Measurements from ENCODE around the gene TGM1. TPM values are rescaled to one million over a fixed set of nuclear protein-coding genes. Genes with fewer than 3 reads are reported as not detected.

The TGM1 gene
- total RNA-seq, 1 donor from 2014 or later = 6.2 TPM

Other genes starting within 250 kb of the TGM1 start
- 1.3 and 1.5 TPM in 2 replicates for gene CARMIL3, start 211.2 kb downstream of the TGM1 start, total RNA-seq
- gene CPNE6, start 191.6 kb downstream of the TGM1 start, total RNA-seq = not detected in 2 replicates
- 63.6 and 64.2 TPM in 2 replicates for gene PCK2, start 168.9 kb downstream of the TGM1 start, total RNA-seq
- gene DCAF11, start 148.4 kb downstream of the TGM1 start, total RNA-seq = 55.8 and 57.3 TPM in 2 replicates
- gene NRL, start 148.2 kb downstream of the TGM1 start, total RNA-seq = 0.96 and 1.2 TPM in 2 replicates
- gene FITM1, start 132.5 kb downstream of the TGM1 start, total RNA-seq = 0.26 and 0.54 TPM in 2 replicates
- gene PSME1, start 127.0 kb downstream of the TGM1 start, total RNA-seq = 300 and 306 TPM in 2 replicates
- gene EMC9, start 121.6 kb downstream of the TGM1 start, total RNA-seq = 26.6 and 30.3 TPM in 2 replicates
- 565 and 584 TPM in 2 replicates for gene PSME2, start 116.6 kb downstream of the TGM1 start, total RNA-seq
- gene RNF31, start 115.7 kb downstream of the TGM1 start, total RNA-seq = 95.1 and 95.6 TPM in 2 replicates
- 138 and 159 TPM in 2 replicates for gene IRF9, start 101.9 kb downstream of the TGM1 start, total RNA-seq
- gene REC8, start 91.1 kb downstream of the TGM1 start, total RNA-seq = 33.8 and 34.3 TPM in 2 replicates
- 107 and 112 TPM in 2 replicates for gene IPO4, start 74.4 kb downstream of the TGM1 start, total RNA-seq
- gene TM9SF1, start 67.7 kb downstream of the TGM1 start, total RNA-seq = 35.1 and 36.4 TPM in 2 replicates
- gene TSSK4, start 57.5 kb downstream of the TGM1 start, total RNA-seq = 0.26 and 0.36 TPM in 2 replicates
- gene CHMP4A, start 49.7 kb downstream of the TGM1 start, total RNA-seq = 88.0 and 89.9 TPM in 2 replicates
- 11.6 and 13.5 TPM in 2 replicates for gene MDP1, start 47.1 kb downstream of the TGM1 start, total RNA-seq
- gene NEDD8, start 30.8 kb downstream of the TGM1 start, total RNA-seq = 188 and 190 TPM in 2 replicates
- 32.4 and 42.8 TPM in 2 replicates for gene GMPR2, start 30.2 kb downstream of the TGM1 start, total RNA-seq
- 87.1 and 93.6 TPM in 2 replicates for gene TINF2, start 20.6 kb downstream of the TGM1 start, total RNA-seq
- gene RABGGTA, start 8.4 kb upstream of the TGM1 start, total RNA-seq = 49.6 and 51.1 TPM in 2 replicates
- 10.1 and 10.3 TPM in 2 replicates for gene DHRS1, start 36.6 kb upstream of the TGM1 start, total RNA-seq
- 48.3 and 52.2 TPM in 2 replicates for gene NOP9, start 36.7 kb upstream of the TGM1 start, total RNA-seq
- gene CIDEB, start 44.8 kb upstream of the TGM1 start, total RNA-seq = 21.8 and 22.2 TPM in 2 replicates
- gene LTB4R2, start 47.0 kb upstream of the TGM1 start, total RNA-seq = 9.6 and 11.0 TPM in 2 replicates
- gene LTB4R, start 48.3 kb upstream of the TGM1 start, total RNA-seq = 12.2 and 14.2 TPM in 2 replicates
- 1.6 and 2.8 TPM in 2 replicates for gene ADCY4, start 71.9 kb upstream of the TGM1 start, total RNA-seq
- 12.0 and 13.9 TPM in 2 replicates for gene RIPK3, start 76.8 kb upstream of the TGM1 start, total RNA-seq
- not detected in 2 replicates for gene NFATC4, start 105.0 kb upstream of the TGM1 start, total RNA-seq
- not detected in 2 replicates for gene NYNRIN, start 135.8 kb upstream of the TGM1 start, total RNA-seq
- 4.5 and 7.4 TPM in 2 replicates for gene CBLN3, start 166.5 kb upstream of the TGM1 start, total RNA-seq
- 63.0 and 65.4 TPM in 2 replicates for gene KHNYN, start 166.8 kb upstream of the TGM1 start, total RNA-seq
- gene SDR39U1, start 179.6 kb upstream of the TGM1 start, total RNA-seq = 40.8 and 49.7 TPM in 2 replicates
- not detected in 2 replicates for gene CMA1, start 245.1 kb upstream of the TGM1 start, total RNA-seq